ENCODE measurements around the gene OTUD7B. TPM values are rescaled to one million over a fixed set of nuclear protein-coding genes. Genes with fewer than 3 reads are reported as not detected.

Gene OTUD7B
- total RNA-seq, 1 experiment from 2014 or later, result 23.5 TPM

- Histone ChIP-seq H4K20me1 (ENCODE audit: control insufficient read depth, insufficient read depth, insufficient read length) (no peaks in the 10 kb centered on the region), H3K4me1 (ENCODE audit: insufficient read depth, low read length) (peaks cover 2% of the 10 kb centered on the region; the same call in 1 of the 2 replicates), H4K8ac (replicated peaks; ENCODE audit: insufficient read length, low read depth, low read length) (no peak overlapping the region), H2BK5ac (ENCODE audit: insufficient read length, low read length) (no peak overlapping the region), H3K27ac (ENCODE audit: insufficient read length, low read depth, low read length) (no peak overlapping the region), H3K79me1 (ENCODE audit: insufficient read depth, low read depth, low read length, poor library complexity, severe bottlenecking) (peaks cover 7% of the 10 kb centered on the region), H4K5ac (ENCODE audit: insufficient read length, low read depth, low read length) (no peak overlapping the region), H3K9ac (ENCODE audit: extremely low read depth, insufficient read length, low read length) (no peak overlapping the region), H3T11ph (ENCODE audit: low read length) (no peak overlapping the region), H3K23me2 (ENCODE audit: insufficient read length, low read depth, low read length, poor library complexity, severe bottlenecking) (peaks cover 11% of the 10 kb centered on the region), H3K18ac (ENCODE audit: insufficient read length, low read depth, low read length) (no peak overlapping the region), H3K9me3 (ENCODE audit: control insufficient read depth, low read depth, low read length) (no peaks in the 10 kb centered on the region), H4K91ac (ENCODE audit: insufficient read length, low read depth, low read length) (no peak overlapping the region), H2BK12ac (ENCODE audit: insufficient read length, low read depth, low read length) (no peak overlapping the region), H2AK5ac (ENCODE audit: insufficient read length, low read length) (no peak overlapping the region), H3K56ac (ENCODE audit: insufficient read length, low read depth, low read length) (no peak overlapping the region), H2BK20ac (ENCODE audit: low read depth, low read length, poor library complexity, severe bottlenecking) (no peak overlapping the region), H2AFZ (ENCODE audit: low read length) (no peak overlapping the region), H3K23ac (ENCODE audit: insufficient read length, low read depth, low read length) (no peak overlapping the region), H2BK120ac (ENCODE audit: low read depth, low read length, poor library complexity, severe bottlenecking) (no peak overlapping the region), H3K14ac (ENCODE audit: insufficient read depth, low read length) (no peak overlapping the region), H3K27me3 (ENCODE audit: insufficient read depth, low read length) (no peaks in the 10 kb centered on the region), H3K4me2 (ENCODE audit: insufficient read depth, insufficient read length, low read length) (no peak overlapping the region), H2BK15ac (ENCODE audit: low read depth, low read length) (no peak overlapping the region), H3K4ac (ENCODE audit: low read depth, low read length) (no peak overlapping the region), H3K79me2 (ENCODE audit: insufficient read depth, low read length) (peaks cover 7% of the 10 kb centered on the region; the same call in 1 of the 2 replicates)
- H3K4me1 Mint-ChIP-seq, result peaks cover 22 to 23% of the 10 kb centered on the region in 2 experiments
- H3K36me3 Mint-ChIP-seq (ENCODE audit: insufficient read depth in 1 of 3, low read depth in 3 of 3), result peaks cover 2 to 9% (median 8%) of the 10 kb centered on the region in 3 experiments
- H3K27me3 Mint-ChIP-seq (ENCODE audit: low read depth), result no peaks in the 10 kb centered on the region
- no peak overlapping the region for H3K4me3 Mint-ChIP-seq
- TF ChIP-seq, protein P1, sequence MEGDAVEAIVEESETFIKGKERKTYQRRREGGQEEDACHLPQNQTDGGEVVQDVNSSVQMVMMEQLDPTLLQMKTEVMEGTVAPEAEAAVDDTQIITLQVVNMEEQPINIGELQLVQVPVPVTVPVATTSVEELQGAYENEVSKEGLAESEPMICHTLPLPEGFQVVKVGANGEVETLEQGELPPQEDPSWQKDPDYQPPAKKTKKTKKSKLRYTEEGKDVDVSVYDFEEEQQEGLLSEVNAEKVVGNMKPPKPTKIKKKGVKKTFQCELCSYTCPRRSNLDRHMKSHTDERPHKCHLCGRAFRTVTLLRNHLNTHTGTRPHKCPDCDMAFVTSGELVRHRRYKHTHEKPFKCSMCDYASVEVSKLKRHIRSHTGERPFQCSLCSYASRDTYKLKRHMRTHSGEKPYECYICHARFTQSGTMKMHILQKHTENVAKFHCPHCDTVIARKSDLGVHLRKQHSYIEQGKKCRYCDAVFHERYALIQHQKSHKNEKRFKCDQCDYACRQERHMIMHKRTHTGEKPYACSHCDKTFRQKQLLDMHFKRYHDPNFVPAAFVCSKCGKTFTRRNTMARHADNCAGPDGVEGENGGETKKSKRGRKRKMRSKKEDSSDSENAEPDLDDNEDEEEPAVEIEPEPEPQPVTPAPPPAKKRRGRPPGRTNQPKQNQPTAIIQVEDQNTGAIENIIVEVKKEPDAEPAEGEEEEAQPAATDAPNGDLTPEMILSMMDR (conservative IDR thresholded peaks at IDR 0.05), result no peak
- no peak overlapping the region; a peak in 1 of 7 replicates for H3K27ac Mint-ChIP-seq
- DNase-seq, result no peak
- no CpG with 5 or more reads among the region's 13 CpGs for WGBS (ENCODE audit: extremely low coverage, insufficient read length, low lambda C conversion rate)
- no peaks in the 10 kb centered on the region; a peak in 1 of 5 replicates for H3K9me3 Mint-ChIP-seq
Measured at GRCh38 chr1:149931212-149931790, 79.2 kb downstream of the OTUD7B start.
